ENCODE results near the gene SPG7. TPM values are rescaled to one million over a fixed set of nuclear protein-coding genes. Genes with fewer than 3 reads are reported as not detected.

Gene SPG7
- total RNA-seq, 1 experiment from 2014 or later, result 119 TPM

- Histone ChIP-seq H3K56ac (ENCODE audit: insufficient read length, low read depth, low read length) (no peak overlapping the region), H3K27me3 (ENCODE audit: insufficient read depth, low read length) (no peaks in the 10 kb centered on the region; the same call in 1 of the 2 replicates), H3T11ph (ENCODE audit: low read length) (no peak overlapping the region), H3K9ac (ENCODE audit: extremely low read depth, insufficient read length, low read length) (no peak overlapping the region), H3K4me2 (ENCODE audit: insufficient read depth, insufficient read length, low read length) (no peak overlapping the region), H4K91ac (ENCODE audit: insufficient read length, low read depth, low read length) (no peak overlapping the region), H2BK20ac (ENCODE audit: low read depth, low read length, poor library complexity, severe bottlenecking) (no peak overlapping the region), H3K14ac (ENCODE audit: insufficient read depth, low read length) (no peak overlapping the region), H2BK120ac (ENCODE audit: low read depth, low read length, poor library complexity, severe bottlenecking) (no peak overlapping the region), H2AK5ac (ENCODE audit: insufficient read length, low read length) (no peak overlapping the region), H4K8ac (replicated peaks; ENCODE audit: insufficient read length, low read depth, low read length) (no peak overlapping the region), H3K9me3 (ENCODE audit: control insufficient read depth, low read depth, low read length) (no peaks in the 10 kb centered on the region), H3K4me1 (ENCODE audit: insufficient read depth, low read length) (no peaks in the 10 kb centered on the region), H3K79me1 (ENCODE audit: insufficient read depth, low read depth, low read length, poor library complexity, severe bottlenecking) (no peaks in the 10 kb centered on the region), H3K79me2 (ENCODE audit: insufficient read depth, low read length) (no peaks in the 10 kb centered on the region), H2BK5ac (ENCODE audit: insufficient read length, low read length) (no peak overlapping the region), H3K18ac (ENCODE audit: insufficient read length, low read depth, low read length) (no peak overlapping the region), H2BK12ac (ENCODE audit: insufficient read length, low read depth, low read length) (no peak overlapping the region), H3K23me2 (ENCODE audit: insufficient read length, low read depth, low read length, poor library complexity, severe bottlenecking) (no peaks in the 10 kb centered on the region), H3K23ac (ENCODE audit: insufficient read length, low read depth, low read length) (no peak overlapping the region), H2AFZ (ENCODE audit: low read length) (no peak overlapping the region), H4K5ac (ENCODE audit: insufficient read length, low read depth, low read length) (no peak overlapping the region), H3K27ac (ENCODE audit: insufficient read length, low read depth, low read length) (no peak overlapping the region), H4K20me1 (ENCODE audit: control insufficient read depth, insufficient read depth, insufficient read length) (no peaks in the 10 kb centered on the region), H2BK15ac (ENCODE audit: low read depth, low read length) (no peak overlapping the region), H3K4ac (ENCODE audit: low read depth, low read length) (no peak overlapping the region)
- Mint-ChIP-seq H3K27ac (no peak overlapping the region), H3K4me1 (no peaks in the 10 kb centered on the region), H3K4me3 (no peak overlapping the region), H3K27me3 (ENCODE audit: low read depth) (peaks cover 21% of the 10 kb centered on the region), H3K9me3 (peaks cover 0 to 3% of the 10 kb centered on the region in 2 experiments; a peak in 3 of 5 replicates), H3K36me3 (ENCODE audit: insufficient read depth in 1 of 3, low read depth in 3 of 3) (peaks cover 0 to 6% (median 4%) of the 10 kb centered on the region in 3 experiments; a peak in 5 of 7 replicates)
- no peak for DNase-seq
- no peak for TF ChIP-seq CTCF (conservative IDR thresholded peaks at IDR 0.05)
- WGBS (ENCODE audit: extremely low coverage, insufficient read length, low lambda C conversion rate), result no CpG with 5 or more reads among the region's 15 CpGs
Observed at GRCh38 chr16:89581861-89582563, 73.8 kb downstream of the SPG7 start.
